RWPE2 (cell line): ENCODE measurements around the gene FETUB.

Source experiments
- ATAC-seq: fragments of 200-7000 bp; cut with Tn5 transposase; 3 replicates; pipeline ENCODE4 v1.9.1; 2021; ENCODE audit warnings: low read depth
- DNase-seq: peaks from one replicate; pipeline ENCODE4 v3.0.0-alpha.2; 2020; ENCODE audit warnings: low spot score
- H3K27ac ChIP-seq: fragments of 450-650 bp; 2 replicates; pipeline ENCODE4 v1.5.1; 2017; ENCODE audit warnings: mild to moderate bottlenecking; ENCODE audit not compliant: poor library complexity, severe bottlenecking
- H3K27me3 ChIP-seq: fragments of 250-450 bp; sonication (Bioruptor Pico); 2 replicates; pipeline ENCODE4 v1.5.1; 2021; ENCODE audit warnings: mild to moderate bottlenecking, moderate library complexity; ENCODE audit not compliant: insufficient read depth, poor library complexity, severe bottlenecking
- H3K36me3 ChIP-seq: fragments of 250-450 bp; sonication (Bioruptor Pico); 2 replicates; pipeline ENCODE4 v1.5.1; 2020; ENCODE audit warnings: low read depth, mild to moderate bottlenecking, moderate library complexity
- H3K4me1 ChIP-seq: fragments of 250-450 bp; sonication (Bioruptor Pico); 2 replicates; pipeline ENCODE4 v1.5.1; 2021; ENCODE audit warnings: mild to moderate bottlenecking, moderate library complexity; ENCODE audit not compliant: insufficient read depth, poor library complexity, severe bottlenecking
- H3K4me3 ChIP-seq: fragments of 250-450 bp; sonication (Bioruptor Pico); 2 replicates; pipeline ENCODE4 v1.5.1; 2021; ENCODE audit warnings: mild to moderate bottlenecking, moderate library complexity; ENCODE audit not compliant: severe bottlenecking
- H3K9me3 ChIP-seq: fragments of 250-450 bp; sonication (Bioruptor Pico); 2 replicates; pipeline ENCODE4 v1.5.1; 2021; ENCODE audit warnings: mild to moderate bottlenecking, moderate library complexity; ENCODE audit not compliant: severe bottlenecking
- TF ChIP-seq, protein P1 (sequence below): fragments of 450-650 bp; IDR thresholded peaks from one replicate; pipeline ENCODE4 v1.5.1; 2017; ENCODE audit warnings: mild to moderate bottlenecking, moderate library complexity; ENCODE audit not compliant: poor library complexity, severe bottlenecking

FETUB gene

DNA sequence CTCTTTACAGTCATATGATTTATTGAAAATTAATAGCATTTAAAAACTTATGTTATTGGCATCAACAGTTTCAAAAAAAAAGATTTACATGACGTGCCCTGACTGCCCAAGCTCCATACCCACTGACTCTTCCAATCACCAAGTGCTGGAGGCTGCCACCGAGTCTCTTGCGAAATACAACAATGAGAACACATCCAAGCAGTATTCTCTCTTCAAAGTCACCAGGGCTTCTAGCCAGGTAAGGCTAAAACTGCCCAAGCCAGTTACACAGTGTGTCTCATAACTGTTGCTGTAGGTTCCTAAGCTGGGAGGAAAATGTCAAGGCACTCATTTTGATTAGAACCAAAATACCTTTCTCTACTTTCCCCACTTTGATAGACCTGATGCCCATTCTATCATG, 4.5 kb downstream of the FETUB start:
- H3K27me3 ChIP-seq: no peaks in the 10 kb centered on the region
- no peaks in the 10 kb centered on the region for H3K9me3 ChIP-seq
- ATAC-seq (no peak), DNase-seq (no peak)
- peaks cover 18% of the 10 kb centered on the region for H3K4me1 ChIP-seq
- TF ChIP-seq, protein P1, sequence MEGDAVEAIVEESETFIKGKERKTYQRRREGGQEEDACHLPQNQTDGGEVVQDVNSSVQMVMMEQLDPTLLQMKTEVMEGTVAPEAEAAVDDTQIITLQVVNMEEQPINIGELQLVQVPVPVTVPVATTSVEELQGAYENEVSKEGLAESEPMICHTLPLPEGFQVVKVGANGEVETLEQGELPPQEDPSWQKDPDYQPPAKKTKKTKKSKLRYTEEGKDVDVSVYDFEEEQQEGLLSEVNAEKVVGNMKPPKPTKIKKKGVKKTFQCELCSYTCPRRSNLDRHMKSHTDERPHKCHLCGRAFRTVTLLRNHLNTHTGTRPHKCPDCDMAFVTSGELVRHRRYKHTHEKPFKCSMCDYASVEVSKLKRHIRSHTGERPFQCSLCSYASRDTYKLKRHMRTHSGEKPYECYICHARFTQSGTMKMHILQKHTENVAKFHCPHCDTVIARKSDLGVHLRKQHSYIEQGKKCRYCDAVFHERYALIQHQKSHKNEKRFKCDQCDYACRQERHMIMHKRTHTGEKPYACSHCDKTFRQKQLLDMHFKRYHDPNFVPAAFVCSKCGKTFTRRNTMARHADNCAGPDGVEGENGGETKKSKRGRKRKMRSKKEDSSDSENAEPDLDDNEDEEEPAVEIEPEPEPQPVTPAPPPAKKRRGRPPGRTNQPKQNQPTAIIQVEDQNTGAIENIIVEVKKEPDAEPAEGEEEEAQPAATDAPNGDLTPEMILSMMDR: no peak
- no peak overlapping the region for H3K27ac ChIP-seq
- H3K36me3 ChIP-seq: no peaks in the 10 kb centered on the region
- H3K4me3 ChIP-seq: no peak overlapping the region

GRCh38 chr3:186646106-186646505, 5.9 kb downstream of the FETUB start:
- H3K4me3 ChIP-seq: no peak overlapping the region
- TF ChIP-seq, protein P1: no peak
- H3K27me3 ChIP-seq: no peaks in the 10 kb centered on the region
- peaks cover 4% of the 10 kb centered on the region for H3K4me1 ChIP-seq
- DNase-seq (no peak), ATAC-seq (no peak)
- no peaks in the 10 kb centered on the region for H3K9me3 ChIP-seq
- H3K36me3 ChIP-seq: no peaks in the 10 kb centered on the region
- no peak overlapping the region for H3K27ac ChIP-seq

GRCh38 chr3:186646841-186647240, 6.6 kb downstream of the FETUB start:
- no peak for DNase-seq
- TF ChIP-seq, protein P1: no peak

GRCh38 chr3:186648851-186649250, 8.7 kb downstream of the FETUB start:
- Histone ChIP-seq H3K4me3 (no peak overlapping the region), H3K27me3 (no peaks in the 10 kb centered on the region), H3K36me3 (no peaks in the 10 kb centered on the region), H3K27ac (no peak overlapping the region), H3K4me1 (peaks cover 2% of the 10 kb centered on the region), H3K9me3 (no peaks in the 10 kb centered on the region)
- no peak for DNase-seq
- TF ChIP-seq, protein P1: no peak
- no peak for ATAC-seq

More at GRCh38 chr3:186646841-186647240, 6.6 kb downstream of the FETUB start:
- no peak for ATAC-seq
- H3K9me3 ChIP-seq: no peaks in the 10 kb centered on the region
- H3K27me3 ChIP-seq: no peaks in the 10 kb centered on the region
- H3K36me3 ChIP-seq: no peaks in the 10 kb centered on the region
- no peak overlapping the region for H3K4me3 ChIP-seq
- no peak overlapping the region for H3K27ac ChIP-seq
- H3K4me1 ChIP-seq: peaks cover 2% of the 10 kb centered on the region

DNA sequence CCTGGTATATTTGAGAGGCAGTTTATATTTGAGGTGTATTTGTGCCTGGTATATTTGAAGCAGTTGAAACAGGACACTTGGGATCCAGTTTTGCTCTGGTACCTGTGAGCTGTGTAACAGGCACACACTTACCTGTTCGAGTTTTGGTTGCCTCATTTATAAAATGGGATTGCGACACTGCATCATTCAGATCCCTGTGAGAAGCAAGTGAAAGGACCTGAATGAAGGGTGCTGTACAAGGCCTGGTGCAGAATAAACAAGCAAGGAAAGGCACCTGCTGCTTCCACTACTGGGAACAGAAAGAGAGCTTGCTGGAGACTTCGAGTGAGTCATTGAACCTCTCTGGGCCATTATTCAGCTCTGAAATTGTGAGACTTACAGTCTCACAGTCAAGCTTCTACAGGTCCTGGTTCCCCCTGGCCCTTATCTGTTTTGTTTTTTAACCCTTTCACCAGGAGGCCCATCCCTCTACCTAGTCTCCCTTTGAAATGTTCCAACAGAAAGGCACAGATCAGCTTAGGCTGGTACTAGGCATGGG, 11.5 kb downstream of the FETUB start:
- H3K36me3 ChIP-seq: no peaks in the 10 kb centered on the region
- no peaks in the 10 kb centered on the region for H3K9me3 ChIP-seq
- H3K27ac ChIP-seq: no peak overlapping the region
- DNase-seq (no peak), ATAC-seq (no peak)
- H3K27me3 ChIP-seq: no peaks in the 10 kb centered on the region
- no peak overlapping the region for H3K4me3 ChIP-seq
- no peaks in the 10 kb centered on the region for H3K4me1 ChIP-seq
- TF ChIP-seq, protein P1: no peak
